ENCODE measurements around the gene UNC5B.

Gene UNC5B

GRCh38 chr10:71246591-71247413 is 34.4 kb downstream of the UNC5B start:
- no peak overlapping the region for H3K4me3 ChIP-seq (ENCODE audit: low read depth, low read length)
- TF ChIP-seq, protein P1, sequence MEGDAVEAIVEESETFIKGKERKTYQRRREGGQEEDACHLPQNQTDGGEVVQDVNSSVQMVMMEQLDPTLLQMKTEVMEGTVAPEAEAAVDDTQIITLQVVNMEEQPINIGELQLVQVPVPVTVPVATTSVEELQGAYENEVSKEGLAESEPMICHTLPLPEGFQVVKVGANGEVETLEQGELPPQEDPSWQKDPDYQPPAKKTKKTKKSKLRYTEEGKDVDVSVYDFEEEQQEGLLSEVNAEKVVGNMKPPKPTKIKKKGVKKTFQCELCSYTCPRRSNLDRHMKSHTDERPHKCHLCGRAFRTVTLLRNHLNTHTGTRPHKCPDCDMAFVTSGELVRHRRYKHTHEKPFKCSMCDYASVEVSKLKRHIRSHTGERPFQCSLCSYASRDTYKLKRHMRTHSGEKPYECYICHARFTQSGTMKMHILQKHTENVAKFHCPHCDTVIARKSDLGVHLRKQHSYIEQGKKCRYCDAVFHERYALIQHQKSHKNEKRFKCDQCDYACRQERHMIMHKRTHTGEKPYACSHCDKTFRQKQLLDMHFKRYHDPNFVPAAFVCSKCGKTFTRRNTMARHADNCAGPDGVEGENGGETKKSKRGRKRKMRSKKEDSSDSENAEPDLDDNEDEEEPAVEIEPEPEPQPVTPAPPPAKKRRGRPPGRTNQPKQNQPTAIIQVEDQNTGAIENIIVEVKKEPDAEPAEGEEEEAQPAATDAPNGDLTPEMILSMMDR (IDR thresholded peaks at IDR 0.05; ENCODE audit: low read depth, low read length, missing control alignments), result no peak
- no peak for DNase-seq (ENCODE audit: low read depth)
- in situ Hi-C loops (cut with HindIII; ENCODE audit: low sequenced_read_pairs), result no loop called here

DNA sequence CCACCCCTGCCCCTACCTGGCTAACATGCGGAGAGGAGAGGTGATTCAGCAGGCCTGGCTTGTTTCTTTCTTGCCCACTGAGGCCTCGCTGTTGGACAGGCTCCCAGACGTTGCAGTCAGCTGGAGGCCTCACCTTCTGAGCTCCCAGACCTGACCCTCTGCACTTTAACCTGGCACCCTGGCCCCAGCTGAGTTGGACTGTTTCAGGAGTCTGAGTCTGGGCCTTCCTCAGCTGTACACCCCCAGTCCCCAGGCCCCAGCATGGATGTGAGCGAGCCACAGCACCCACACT is 35.0 kb downstream of the UNC5B start:
- H3K4me3 ChIP-seq (ENCODE audit: low read depth, low read length), result no peak overlapping the region
- DNase-seq (ENCODE audit: low read depth), result no peak
- in situ Hi-C loops (cut with HindIII; ENCODE audit: low sequenced_read_pairs), result no loop called here
- TF ChIP-seq, protein P1 (IDR thresholded peaks at IDR 0.05; ENCODE audit: low read depth, low read length, missing control alignments), result no peak

DNA sequence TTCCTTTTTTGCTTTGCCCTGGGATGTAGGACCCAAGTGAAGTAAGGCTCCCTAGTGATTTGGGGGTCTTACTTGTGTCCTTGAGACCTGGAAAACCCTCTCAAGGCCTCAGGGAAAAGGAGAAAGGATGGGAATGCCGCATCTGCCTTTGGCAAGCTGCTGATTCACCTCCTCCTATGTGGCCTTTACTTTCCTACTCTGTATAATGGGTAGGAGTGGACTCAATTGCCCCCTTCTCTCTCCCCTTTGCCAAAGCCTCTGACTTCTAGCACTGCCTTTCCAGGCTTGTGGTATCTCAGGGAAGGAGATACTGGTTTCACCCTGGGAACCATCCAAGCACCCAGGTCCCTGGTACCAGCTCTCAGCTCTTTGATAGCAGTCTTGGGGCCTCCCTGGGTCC is 35.4 kb downstream of the UNC5B start:
- TF ChIP-seq, protein P1 (IDR thresholded peaks at IDR 0.05; ENCODE audit: low read depth, low read length, missing control alignments), result no peak
- DNase-seq (ENCODE audit: low read depth), result no peak
- H3K4me3 ChIP-seq (ENCODE audit: low read depth, low read length), result no peak overlapping the region
- in situ Hi-C loops (cut with HindIII; ENCODE audit: low sequenced_read_pairs), result no loop called here

- TF ChIP-seq, protein P1 (IDR thresholded peaks at IDR 0.05; ENCODE audit: low read depth, low read length, missing control alignments), result no peak
- no peak for DNase-seq (ENCODE audit: low read depth)
- in situ Hi-C loops (cut with HindIII; ENCODE audit: low sequenced_read_pairs), result no loop called here
- no peak overlapping the region for H3K4me3 ChIP-seq (ENCODE audit: low read depth, low read length)
These were observed 35.8 kb downstream of the UNC5B start for GRCh38 chr10:71248210-71248609.

- TF ChIP-seq, protein P1 (IDR thresholded peaks at IDR 0.05; ENCODE audit: low read depth, low read length, missing control alignments), result no peak
- no peak overlapping the region for H3K4me3 ChIP-seq (ENCODE audit: low read depth, low read length)
- no peak for DNase-seq (ENCODE audit: low read depth)
- in situ Hi-C loops (cut with HindIII; ENCODE audit: low sequenced_read_pairs), result no loop called here
These were observed 37.6 kb downstream of the UNC5B start for GRCh38 chr10:71249996-71250395.

- no peak for DNase-seq (ENCODE audit: low read depth)
- TF ChIP-seq, protein P1 (IDR thresholded peaks at IDR 0.05; ENCODE audit: low read depth, low read length, missing control alignments), result no peak
- in situ Hi-C loops (cut with HindIII; ENCODE audit: low sequenced_read_pairs), result no loop called here
- no peak overlapping the region for H3K4me3 ChIP-seq (ENCODE audit: low read depth, low read length)
These were observed 38.0 kb downstream of the UNC5B start for GRCh38 chr10:71250405-71250804.
